ENCODE results near the gene SFN. TPM values are rescaled to one million over a fixed set of nuclear protein-coding genes. Genes with fewer than 3 reads are reported as not detected.

Gene SFN
- total RNA-seq, 4 donors from 2014 or later, result 755 to 1,044 (median 948) TPM

GRCh38 chr1:26824731-26825130, 38.2 kb upstream of the SFN start:
- 58 to 75% methylated on average over 3 of the region's 3 CpGs for WGBS, 2 donors
- no peak for DNase-seq (ENCODE audit: low spot score in 2 of 2)
- no peak for TF ChIP-seq POLR2A (IDR thresholded peaks at IDR 0.05)
- TF ChIP-seq, protein P1, sequence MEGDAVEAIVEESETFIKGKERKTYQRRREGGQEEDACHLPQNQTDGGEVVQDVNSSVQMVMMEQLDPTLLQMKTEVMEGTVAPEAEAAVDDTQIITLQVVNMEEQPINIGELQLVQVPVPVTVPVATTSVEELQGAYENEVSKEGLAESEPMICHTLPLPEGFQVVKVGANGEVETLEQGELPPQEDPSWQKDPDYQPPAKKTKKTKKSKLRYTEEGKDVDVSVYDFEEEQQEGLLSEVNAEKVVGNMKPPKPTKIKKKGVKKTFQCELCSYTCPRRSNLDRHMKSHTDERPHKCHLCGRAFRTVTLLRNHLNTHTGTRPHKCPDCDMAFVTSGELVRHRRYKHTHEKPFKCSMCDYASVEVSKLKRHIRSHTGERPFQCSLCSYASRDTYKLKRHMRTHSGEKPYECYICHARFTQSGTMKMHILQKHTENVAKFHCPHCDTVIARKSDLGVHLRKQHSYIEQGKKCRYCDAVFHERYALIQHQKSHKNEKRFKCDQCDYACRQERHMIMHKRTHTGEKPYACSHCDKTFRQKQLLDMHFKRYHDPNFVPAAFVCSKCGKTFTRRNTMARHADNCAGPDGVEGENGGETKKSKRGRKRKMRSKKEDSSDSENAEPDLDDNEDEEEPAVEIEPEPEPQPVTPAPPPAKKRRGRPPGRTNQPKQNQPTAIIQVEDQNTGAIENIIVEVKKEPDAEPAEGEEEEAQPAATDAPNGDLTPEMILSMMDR (IDR thresholded peaks at IDR 0.05), result no peak
- no peak overlapping the region for H3K4me3 ChIP-seq (ENCODE audit: low read depth, poor library complexity, severe bottlenecking)
- intact Hi-C loops (cut with DNase I; ENCODE audit: low total_unique reads), result no loop called here

DNA sequence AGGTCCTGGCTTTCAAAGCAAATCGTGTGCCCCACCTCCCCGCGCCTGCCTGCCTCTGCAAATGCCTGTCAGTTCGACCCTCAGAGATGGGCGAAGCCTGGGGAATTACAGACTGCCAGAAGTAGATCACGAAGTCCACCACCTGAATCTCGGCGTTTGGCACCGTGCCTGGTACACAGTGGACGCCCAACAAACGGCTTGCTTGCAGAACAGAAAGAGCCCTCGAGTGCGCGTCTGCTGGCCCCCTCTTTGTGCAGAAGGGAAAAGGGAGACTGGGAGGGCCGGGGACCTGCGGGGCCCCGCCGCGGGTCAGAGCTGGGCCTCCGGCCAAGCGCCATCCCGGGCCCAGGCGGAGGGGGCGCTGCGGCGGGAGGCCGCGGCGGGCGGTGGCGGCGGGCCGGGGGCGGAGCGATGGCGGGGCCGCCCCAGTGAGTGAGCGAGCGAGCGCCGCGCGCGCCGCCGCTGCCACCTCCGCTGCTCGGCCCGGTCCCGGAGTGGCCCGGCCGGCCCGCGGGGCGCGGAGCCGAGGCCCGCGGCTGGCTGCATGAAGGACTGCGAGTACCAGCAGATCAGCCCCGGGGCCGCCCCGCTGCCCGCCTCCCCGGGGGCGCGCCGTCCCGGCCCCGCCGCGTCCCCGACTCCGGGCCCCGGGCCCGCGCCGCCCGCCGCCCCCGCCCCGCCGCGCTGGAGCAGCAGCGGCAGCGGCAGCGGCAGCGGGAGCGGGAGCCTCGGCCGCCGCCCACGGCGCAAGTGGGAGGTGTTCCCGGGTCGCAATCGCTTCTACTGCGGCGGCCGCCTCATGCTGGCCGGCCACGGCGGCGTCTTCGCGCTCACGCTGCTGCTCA, 36.5 kb upstream of the SFN start, which contains the start of gene ZDHHC18:
Gene ZDHHC18 (plus strand): TSS at position 428 of the 845 bp plus-strand sequence. CDS start 117 bp downstream, at position 545.
- intact Hi-C loops (cut with DNase I; ENCODE audit: low total_unique reads), result no loop called here
- WGBS, 2 donors, result 0 to 1% methylated on average over 5 to 20 of the region's 107 CpGs
- H3K4me3 ChIP-seq (ENCODE audit: low read depth, poor library complexity, severe bottlenecking), result peak within 1 kb of the TSS; percentile 51
- DNase-seq (ENCODE audit: low spot score in 2 of 2), result peak; percentile 56 to 94
- no peak for TF ChIP-seq POLR2A (IDR thresholded peaks at IDR 0.05)
- TF ChIP-seq, protein P1 (IDR thresholded peaks at IDR 0.05), result no peak

- no peak for DNase-seq (ENCODE audit: low spot score in 2 of 2)
- no peak for TF ChIP-seq POLR2A (IDR thresholded peaks at IDR 0.05)
- TF ChIP-seq, protein P1 (IDR thresholded peaks at IDR 0.05), result no peak
- 3 to 4% methylated on average over 16 to 17 of the region's 17 CpGs for WGBS, 2 donors
- intact Hi-C loops (cut with DNase I; ENCODE audit: low total_unique reads), result no loop called here
- H3K4me3 ChIP-seq (ENCODE audit: low read depth, poor library complexity, severe bottlenecking), result peak overlapping the region; percentile 51
Observed at GRCh38 chr1:26827106-26827604, 35.8 kb upstream of the SFN start.

GRCh38 chr1:26827663-26828062, 35.3 kb upstream of the SFN start:
- intact Hi-C loops (cut with DNase I; ENCODE audit: low total_unique reads), result no loop called here
- no peak for TF ChIP-seq POLR2A (IDR thresholded peaks at IDR 0.05)
- TF ChIP-seq, protein P1 (IDR thresholded peaks at IDR 0.05), result no peak
- DNase-seq (ENCODE audit: low spot score in 2 of 2), result no peak
- 28% methylated on average over 11 of the region's 11 CpGs for WGBS, 2 donors
- H3K4me3 ChIP-seq (ENCODE audit: low read depth, poor library complexity, severe bottlenecking), result no peak overlapping the region

DNA sequence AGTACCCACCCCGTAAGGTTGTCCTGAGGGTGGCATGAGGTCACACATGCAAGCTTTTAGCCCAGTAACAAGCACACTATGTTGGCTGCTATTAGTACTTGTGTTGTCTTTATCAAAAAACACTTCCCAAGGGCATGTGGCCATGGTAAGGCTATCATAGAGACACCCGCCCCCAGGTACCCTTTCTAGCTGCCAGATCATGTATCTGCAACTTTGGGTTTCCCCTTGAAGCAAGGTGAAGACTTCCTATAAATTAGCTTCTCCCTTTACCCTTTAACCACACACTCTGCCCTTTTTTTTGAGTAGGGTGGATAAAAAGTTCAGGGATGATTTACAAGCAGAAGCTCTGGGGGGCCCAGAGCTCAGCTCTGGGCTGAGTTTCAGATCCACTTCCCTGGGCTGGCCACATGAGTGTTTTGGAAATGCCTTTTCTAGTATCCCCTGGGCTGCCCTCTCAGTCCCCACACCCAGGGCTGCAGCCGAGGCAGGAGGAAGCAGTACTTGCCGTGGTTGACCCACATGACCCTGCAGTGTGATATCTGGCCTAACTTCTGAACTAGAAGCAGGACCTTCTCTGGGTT, 34.4 kb upstream of the SFN start:
- H3K4me3 ChIP-seq (ENCODE audit: low read depth, poor library complexity, severe bottlenecking), result no peak overlapping the region
- intact Hi-C loops (cut with DNase I; ENCODE audit: low total_unique reads), result no loop called here

More for the DNA sequence above, 34.4 kb upstream of the SFN start:
- DNase-seq (ENCODE audit: low spot score in 2 of 2), result no peak
- WGBS, 2 donors, result 45 to 66% methylated on average over 4 of the region's 4 CpGs
- TF ChIP-seq, protein P1 (IDR thresholded peaks at IDR 0.05), result no peak
- TF ChIP-seq POLR2A (IDR thresholded peaks at IDR 0.05), result no peak

Measured in lower leg skin (tissue), 4 donors.